GM18907 (cell line): ENCODE data around the gene CACNA1D.
"Not testable (repeated sequence)": the region's sequence is repeated elsewhere in the genome, so short reads cannot be mapped to it uniquely, and the experiment has no call there.

Source experiments
- ATAC-seq: cut with Tn5 transposase; IDR thresholded peaks from one replicate; pipeline ENCODE4 v1.9.1; 2021; ENCODE audit warnings: mild to moderate bottlenecking, moderate library complexity; ENCODE audit not compliant: unreplicated experiment

Gene CACNA1D

GRCh38 chr3:53493963-53494791, at the start of gene CACNA1D:
Gene CACNA1D (plus strand): TSS chr3:53494611. CDS start chr3:53495167, 556 bp downstream.
- ATAC-seq, result no peak

- no peak for ATAC-seq
Measured at GRCh38 chr3:53457068-53457467, 37.3 kb upstream of the CACNA1D start.

DNA sequence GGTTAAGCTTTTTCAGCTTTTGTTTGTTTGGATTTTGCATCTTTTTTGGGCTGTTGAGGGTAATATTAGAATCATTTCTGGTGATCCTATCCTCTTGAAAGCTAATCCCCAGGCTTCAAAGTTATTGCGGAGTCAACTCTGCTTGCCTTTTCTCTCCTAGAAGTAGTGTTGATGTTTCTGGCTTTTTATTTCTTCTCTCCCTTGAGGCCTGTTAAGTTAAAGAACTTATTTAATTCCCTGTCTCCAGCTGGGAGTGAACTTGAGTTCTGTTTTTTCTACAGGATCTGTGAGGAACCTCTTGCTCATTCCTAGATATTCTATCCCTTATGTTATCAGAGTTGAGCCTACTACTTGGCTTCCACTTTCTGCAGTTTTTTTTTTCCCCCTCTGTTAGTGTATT, 34.1 kb upstream of the CACNA1D start:
- no peak for ATAC-seq

DNA sequence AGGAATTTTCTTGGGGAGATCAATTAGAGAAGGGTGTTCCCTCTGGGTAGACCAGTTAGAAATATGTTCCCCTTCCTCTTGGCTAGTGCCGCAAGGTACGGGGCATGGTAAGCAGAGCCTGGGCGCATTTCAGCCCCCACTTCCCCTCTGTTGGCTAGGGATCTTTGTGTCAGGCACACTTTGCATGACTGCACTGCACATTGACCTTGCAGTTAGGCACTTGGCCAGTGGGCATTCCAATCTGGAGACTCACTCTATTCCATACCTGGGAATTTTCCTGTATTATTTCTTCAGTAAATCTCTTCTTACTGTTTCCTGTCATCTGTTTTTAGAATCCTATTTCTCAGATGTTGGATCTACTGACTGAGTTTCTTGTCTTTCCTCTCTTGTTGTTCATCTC, 30.0 kb upstream of the CACNA1D start:
- no peak for ATAC-seq

DNA sequence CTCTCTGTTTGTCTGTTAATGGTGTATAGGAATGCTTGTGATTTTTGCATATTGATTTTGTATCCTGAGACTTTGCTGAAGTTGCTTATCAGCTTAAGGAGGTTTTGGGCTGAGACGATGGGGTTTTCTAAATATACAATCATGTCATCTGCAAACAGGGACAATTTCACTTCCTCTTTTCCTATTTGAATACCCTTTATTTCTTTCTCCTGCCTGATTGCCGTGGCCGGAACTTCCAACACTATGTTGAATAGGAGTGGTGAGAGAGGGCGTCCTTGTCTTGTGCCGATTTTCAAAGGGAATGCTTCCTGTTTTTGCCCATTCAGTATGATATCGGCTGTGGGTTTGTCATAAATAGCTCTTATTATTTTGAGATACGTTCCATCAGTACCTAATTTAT, 24.7 kb upstream of the CACNA1D start:
- ATAC-seq, result not testable (repeated sequence)

- no peak for ATAC-seq
Measured at GRCh38 chr3:53473422-53473821, 21.0 kb upstream of the CACNA1D start.

DNA sequence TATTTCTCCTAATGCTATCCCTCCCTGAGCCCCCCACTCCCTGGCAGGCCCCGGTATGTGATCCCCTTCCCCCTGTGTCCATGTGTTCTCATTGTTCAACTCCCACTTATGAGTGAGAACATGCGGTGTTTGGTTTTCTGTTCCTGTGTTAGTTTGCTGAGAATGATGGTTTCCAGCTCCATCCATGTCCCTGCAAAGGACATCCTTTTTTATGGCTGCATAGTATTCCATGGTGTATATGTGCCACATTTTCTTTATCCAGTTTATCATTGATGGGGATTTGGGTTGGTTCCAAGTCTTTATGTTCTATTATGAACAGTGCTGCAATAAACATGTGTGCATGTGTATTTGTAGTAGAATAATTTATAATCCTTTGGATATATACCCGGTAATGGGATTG, 18.0 kb upstream of the CACNA1D start:
- ATAC-seq, result not testable (repeated sequence)

GRCh38 chr3:53477689-53478088, 16.7 kb upstream of the CACNA1D start:
- not testable (repeated sequence) for ATAC-seq

GRCh38 chr3:53478166-53478830, 16.1 kb upstream of the CACNA1D start:
- no peak for ATAC-seq

DNA sequence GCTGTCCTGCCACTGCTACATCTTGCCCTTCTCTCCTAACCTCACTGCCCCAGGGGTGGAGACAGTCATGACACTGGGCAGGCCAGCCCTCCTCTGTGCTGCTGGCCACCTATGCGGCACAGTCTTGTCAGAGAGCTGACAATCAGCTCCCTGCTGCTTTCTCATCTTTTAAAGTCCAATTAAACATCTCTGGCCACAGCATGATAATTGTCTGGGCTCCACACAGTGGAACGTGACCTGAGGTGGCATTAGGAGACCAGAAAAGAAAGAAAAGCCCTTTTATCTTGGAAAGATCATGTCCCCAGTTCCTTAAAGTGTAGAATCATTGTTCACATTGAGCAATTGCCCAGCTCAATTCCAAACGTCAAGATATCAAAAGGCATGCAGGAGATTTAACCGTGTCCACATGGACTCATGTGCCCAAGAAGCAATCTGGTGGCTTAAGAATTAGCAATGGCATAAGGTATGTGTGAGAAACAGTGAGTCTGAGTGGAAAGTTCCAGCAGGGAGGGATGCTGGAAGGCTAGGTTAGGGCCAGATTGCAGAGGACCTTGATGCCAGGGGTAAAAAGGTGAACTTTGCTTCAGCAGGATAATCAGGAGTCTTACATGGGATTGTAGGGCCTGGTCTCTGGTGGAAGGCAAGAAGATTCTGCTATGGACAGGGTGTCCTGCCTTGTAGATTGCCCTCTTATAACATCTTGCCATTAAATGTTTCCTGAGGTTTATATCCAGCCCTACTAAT, 15.3 kb upstream of the CACNA1D start:
- no peak for ATAC-seq

GRCh38 chr3:53482227-53482626, 12.2 kb upstream of the CACNA1D start:
- no peak for ATAC-seq

GRCh38 chr3:53483821-53484220, 10.6 kb upstream of the CACNA1D start:
- ATAC-seq, result no peak

GRCh38 chr3:53484984-53485383, 9.4 kb upstream of the CACNA1D start:
- ATAC-seq, result no peak

GRCh38 chr3:53485675-53486403, 8.6 kb upstream of the CACNA1D start:
- ATAC-seq, result no peak

DNA sequence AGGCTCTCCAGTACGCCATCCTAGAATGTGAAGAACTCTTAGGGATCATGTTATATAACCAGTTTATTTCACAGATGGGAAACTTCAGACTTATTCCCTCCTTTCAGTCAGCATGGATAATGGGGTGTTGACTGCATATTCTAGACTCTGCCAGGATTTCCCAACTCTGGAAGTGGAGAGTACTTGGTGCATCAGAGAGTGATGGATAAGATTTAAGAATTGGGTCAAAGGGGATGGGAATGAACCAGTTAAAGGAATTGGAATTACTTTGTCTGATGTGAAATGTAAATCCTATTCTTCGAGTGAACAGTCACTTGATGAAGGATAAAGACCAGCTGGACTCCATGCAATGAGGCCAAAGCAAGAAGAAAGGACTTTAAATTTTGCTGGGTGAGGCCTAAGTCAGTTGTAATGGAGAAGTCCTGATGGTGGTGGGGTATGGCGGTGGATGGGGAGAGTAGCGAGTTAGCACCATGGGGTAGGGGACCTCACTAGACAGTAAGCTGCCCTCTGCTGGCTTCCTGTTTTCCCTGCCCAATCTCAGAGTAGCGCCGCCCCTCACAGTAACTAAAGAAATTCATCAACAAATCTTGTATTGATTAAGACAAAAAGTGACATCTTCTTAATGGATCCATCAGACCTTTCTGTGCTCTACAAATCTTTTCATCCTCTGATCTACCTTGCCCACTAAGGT, 7.3 kb upstream of the CACNA1D start:
- ATAC-seq, result no peak

- ATAC-seq, result no peak
Measured at GRCh38 chr3:53489386-53489785, 5.0 kb upstream of the CACNA1D start.

DNA sequence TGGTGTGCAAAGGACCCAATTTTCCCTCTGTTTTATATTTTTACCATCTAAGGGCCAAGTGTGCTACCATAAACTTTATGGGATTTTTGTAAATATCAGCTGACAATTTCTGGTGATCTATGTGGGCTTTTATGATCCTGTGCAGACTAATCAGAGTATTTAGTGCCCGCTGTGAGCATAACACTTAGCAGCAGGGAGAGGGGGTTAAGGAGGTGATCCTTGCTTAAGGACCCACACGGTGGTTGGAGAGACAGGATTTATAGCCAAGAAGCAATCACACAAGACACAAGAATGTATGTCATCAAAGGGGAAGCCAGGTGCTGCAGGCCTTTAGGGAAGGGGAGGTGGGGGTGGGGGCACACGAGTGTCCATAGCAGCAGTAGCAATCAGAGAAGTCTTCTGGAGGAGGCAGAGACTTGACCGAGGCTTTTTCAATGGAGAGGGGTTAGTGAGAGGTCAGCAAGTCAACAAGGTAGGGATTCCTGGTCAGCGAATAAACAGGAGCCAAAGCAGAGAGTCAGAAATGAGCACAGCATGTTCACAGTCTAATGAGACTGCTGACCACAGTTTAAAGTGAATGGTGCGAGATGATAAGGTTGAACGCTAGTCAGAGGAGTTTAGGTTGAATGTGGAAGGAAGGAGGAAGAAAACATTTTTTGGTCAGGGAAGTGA, 4.5 kb upstream of the CACNA1D start:
- ATAC-seq, result no peak

DNA sequence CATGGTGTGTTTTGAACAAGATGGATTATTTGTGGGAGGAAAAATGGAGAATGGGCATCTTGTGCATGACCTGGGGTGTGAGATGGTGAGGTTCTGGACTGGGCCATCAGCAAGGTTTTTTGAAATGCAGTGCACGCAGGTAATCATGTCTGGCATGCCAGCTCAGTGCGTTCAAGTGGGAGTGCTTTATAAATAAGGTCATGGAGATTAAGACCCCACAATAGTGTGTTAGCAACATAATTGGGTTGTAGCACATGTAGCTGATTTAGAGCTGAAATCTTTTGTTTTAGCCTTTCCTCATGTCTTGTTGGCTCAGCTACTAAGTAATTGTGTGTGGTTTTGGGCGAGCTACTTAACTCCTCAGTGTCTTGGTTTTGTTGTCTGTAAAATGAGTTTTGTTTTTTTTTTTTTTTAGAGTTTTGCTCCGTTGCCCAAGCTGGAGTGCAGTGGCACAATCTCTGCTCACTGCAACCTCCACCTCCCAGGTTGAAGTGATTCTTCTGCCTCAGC, 3.9 kb upstream of the CACNA1D start:
- no peak for ATAC-seq

GRCh38 chr3:53491276-53491675, 3.1 kb upstream of the CACNA1D start:
- no peak for ATAC-seq

- no peak for ATAC-seq
Measured at GRCh38 chr3:53493595-53493962, 832 bp upstream of the CACNA1D start.
